ENCODE results near the gene RAC2.
"Not testable (repeated sequence)": the region's sequence is repeated elsewhere in the genome, so short reads cannot be mapped to it uniquely, and the experiment has no call there.

The RAC2 gene

DNA sequence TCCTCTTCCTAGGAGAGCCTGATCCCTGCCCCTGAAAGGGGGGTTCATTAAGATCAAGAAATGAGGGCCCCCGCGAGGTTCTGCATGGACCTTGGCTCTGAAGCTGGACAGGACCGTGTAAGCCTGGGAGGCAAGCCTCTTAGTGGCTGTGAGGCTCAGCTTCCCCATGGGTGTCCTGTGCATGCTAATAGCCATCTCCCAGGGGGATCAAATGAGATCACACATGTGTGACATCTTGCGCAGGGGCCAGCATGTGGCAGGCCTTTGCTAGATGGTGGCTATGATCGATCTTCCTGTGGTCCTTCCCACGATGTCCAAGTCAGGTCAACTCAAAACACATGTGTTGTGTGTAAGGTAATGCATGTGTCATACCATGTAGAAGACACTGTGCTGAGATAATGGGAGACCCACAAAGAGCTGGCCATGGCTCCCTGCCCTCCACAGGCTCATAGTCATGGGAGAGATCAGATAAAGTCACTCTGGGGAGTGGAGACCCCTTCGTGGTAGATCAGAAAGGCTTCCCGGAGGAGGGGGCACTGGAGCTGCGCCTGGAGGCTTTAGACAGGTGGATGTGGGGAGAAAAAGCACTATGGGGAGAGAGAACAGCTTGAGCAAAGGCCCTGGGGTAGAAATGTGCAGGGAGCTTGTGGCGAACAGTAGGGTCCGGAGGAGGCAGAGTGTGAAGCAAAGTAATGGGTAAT, 3.7 kb downstream of the RAC2 start:
- DNase-seq: no peak
- intact Hi-C loops (cut with DNase I): no loop called here

DNA sequence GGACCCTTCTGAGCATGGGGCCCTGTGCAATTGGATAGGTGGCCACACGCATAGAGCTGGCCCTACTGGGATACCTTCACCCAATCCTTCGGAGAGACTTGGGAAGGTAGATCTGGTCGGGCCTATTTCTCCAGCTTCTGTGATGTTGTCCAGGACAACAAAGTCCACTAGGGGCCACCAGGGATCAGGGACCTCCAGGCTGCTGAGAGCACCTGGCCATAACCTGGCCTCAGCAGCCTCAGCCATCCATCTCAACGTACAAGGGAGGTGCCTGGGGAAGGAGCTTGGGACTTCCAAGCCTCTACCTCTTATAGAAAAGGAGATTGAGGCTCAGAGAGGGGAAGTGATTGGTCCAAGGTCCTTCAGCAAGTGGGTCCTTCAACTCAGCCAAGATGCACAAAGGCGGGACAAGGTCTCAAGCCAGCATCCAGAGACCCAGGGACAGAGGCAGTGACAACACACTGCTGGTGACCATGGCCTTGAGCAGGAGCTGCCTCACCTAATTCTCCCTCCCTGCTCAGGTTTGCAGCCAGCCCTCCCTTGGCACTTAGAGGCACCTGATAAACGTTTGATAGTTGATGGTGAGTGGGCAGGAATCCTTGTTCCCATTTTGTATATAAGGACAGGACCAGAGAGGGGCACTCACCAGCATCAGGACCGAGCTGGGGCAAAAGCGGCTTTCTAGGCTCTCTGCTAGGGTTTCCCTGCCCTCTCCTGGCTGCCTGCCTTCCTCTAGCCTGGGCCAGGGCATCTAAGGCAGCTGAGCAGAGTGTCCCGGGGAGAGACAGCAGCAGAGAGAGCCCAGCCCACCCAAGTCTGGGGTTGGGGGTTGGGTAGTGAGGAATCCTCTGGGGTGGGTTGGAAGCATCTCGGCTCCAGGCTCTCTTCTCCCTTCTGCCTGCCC, 4.5 kb downstream of the RAC2 start:
- intact Hi-C loops (cut with DNase I): no loop called here
- DNase-seq: no peak

DNA sequence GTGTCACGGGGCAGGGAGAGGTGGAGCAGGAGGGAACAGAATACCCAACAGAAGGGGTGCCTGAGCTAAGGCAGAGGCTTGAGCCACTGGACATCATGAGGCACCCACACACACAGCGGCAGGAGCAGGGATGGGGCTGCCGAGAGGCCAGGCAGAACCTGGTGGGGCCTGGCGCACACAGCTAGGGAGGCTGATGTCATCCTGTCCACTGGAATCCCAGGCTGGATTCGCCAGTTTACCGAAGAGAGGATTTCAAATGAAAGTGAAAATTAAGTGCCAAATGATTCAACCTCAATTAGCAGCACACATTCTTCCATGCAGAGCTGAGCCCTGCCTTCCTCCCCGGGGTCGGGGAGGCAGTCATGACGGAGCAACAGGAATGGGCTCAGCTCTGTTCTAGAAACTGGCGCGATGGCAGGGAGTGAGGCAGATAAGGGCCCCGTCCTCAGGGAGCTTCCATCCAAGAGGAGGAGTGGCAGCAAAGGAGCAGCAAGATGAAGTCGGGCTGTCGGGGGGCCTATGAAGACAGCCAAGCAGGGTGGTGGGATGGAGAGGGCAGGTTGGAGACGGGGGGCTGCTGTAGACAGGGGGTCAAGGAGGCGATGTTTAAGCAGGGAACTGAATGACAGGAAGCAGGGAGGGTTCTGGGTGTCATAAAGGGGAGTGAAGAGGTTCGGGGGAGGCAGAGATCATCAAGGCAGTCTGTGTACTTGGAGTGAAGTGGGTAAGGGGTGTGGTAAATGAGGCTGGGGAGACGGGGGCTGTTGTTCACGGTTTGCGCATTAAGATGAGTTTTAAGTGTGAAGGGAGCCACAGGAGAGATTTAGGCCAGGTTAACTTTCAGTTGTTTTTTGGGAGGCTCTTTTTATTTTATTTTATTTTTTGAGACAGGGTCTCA, 6.4 kb downstream of the RAC2 start:
- intact Hi-C loops (cut with DNase I): no loop called here
- DNase-seq: no peak

- intact Hi-C loops (cut with DNase I): no loop called here
- no peak for DNase-seq
Measured at GRCh38 chr22:37235897-37236607, 8.0 kb downstream of the RAC2 start.

- DNase-seq: no peak
- intact Hi-C loops (cut with DNase I): no loop called here
Measured at GRCh38 chr22:37234736-37235711, 9.0 kb downstream of the RAC2 start.

DNA sequence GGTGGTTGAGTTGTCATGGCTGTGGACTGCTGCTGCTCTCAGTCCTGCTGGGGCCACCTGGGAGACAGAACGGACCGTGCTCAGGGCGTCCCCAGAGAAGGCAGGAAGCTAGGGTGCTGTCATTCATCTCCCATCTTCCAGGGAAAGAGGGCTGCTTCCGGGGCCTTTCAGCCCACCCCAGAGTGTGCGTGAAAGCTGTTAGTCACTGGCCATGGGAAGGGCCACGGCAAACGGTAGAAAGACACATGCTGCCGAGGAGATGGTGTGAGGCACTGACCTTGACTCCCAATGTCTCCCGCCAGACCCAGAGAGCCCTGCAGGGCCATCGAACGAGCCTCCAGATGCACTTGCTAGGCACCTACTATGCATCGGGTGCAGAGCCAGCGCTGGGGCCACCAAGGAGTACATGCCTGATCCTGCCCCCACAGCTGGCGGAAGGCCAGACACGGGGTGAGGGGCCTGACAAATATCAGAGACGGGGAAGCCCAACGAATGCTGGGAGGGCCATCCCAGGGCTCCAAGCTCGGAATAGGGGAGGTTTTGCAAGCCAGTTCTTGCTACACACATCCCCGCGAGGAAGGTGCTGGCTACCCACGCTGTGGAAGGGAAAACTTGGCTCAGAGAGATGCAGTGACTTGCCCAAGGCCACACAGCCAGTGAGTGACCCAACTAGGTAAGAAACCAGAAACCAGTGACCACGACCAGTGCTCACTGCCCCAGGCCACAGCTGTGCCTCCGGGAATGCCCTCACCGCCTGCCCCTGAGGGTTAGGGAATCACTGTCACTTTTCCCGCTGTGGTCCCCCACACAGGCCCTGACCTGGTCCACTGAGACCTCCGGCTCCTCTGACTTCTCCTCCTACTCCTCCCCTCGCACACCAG, 10.1 kb downstream of the RAC2 start:
- no peak for DNase-seq
- intact Hi-C loops (cut with DNase I): no loop called here

DNA sequence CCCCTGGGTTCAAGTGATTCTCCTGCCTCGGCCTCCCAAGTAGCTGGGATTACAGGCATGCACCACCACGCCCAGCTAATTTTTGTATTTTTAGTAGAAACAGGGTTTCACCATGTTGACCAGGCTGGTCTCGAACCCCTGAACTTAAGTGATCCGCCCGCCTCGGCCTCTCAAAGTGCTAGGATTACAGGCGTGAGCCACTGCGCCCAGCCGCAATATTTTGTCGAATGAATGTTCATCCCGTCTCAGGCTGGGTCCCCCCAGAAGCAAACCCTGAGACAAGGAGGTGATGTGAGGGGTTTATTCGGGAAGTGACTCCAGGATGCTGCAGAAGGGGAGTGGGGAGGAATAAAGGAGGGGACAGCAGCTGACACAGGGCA, 10.7 kb downstream of the RAC2 start:
- DNase-seq; intact Hi-C loops (cut with DNase I): not testable (repeated sequence)

- intact Hi-C loops (cut with DNase I): no loop called here
- no peak for DNase-seq
Measured at GRCh38 chr22:37232140-37232998, 11.7 kb downstream of the RAC2 start.

DNA sequence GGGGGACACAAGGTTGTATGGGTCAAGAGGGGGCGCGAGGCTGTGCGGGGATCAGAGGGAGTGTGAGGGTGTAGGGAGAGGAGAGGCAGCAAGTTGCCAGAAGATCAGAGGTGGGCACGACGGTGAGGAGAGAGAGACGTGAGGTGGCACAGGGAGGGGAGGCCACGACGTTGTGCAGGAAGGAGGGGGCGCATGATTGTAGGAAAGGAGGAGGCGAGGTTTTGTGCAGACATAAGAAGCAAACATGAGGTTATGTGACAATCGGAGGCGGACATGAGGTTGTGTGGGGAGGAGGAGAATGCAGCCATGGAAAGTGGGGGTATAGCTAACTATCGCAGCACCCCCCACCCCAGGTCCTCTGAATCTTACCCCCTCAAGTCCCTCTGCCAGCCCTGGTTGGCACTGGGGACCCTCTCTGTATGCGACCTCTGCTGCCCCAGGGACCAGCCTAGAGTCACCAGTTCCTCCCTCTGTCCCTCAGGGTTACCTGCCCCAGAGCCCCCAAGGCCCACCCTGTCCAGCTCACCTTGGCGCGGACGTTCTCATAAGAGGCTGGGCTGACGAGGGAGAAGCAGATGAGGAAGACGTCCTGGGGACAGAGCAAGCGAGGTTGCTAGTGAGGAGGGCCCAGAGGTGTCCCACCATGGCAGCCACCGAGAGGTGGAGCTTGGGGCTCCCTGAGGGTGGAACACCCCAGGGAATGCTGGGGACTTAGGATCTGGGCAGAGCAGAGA, 12.5 kb downstream of the RAC2 start:
- intact Hi-C loops (cut with DNase I): no loop called here
- DNase-seq: peak in 29 of 42 donors; percentile 18 to 75 (median 42)

DNA sequence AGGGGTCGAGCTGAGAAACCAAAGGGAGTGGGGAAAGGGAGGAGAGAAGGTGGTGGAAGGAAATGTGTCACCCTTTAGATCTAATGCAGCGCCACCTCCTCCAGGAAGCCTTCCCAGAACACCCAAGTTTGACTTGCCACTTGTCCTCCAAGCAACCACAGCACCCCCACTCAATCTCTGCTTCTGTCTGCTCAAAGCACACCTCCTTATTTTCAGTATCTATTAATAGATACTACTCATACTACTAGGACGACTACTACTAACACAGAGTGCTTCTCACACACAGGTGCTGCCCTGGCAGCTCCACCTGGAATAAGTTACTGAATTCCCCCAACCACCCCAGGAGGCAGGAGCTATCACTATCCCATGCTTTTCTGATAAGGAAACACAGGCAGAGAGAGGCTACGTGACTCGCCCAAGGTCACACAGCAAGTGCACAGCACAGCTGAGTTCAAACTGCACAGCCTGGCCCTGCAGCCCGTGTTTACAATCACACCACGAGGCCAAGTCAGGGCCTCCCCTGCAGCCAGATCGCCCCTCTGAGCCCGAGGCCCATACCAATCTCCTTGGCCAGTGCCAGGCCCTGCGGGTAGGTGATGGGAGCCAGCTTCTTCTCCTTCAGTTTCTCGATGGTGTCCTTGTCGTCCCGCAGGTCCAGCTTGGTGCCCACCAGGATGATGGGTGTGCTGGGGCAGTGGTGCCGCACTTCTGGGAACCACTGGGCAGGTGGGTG, 13.2 kb downstream of the RAC2 start:
- DNase-seq: peak in 2 of 42 donors; percentile 18 to 21
- intact Hi-C loops (cut with DNase I): no loop called here

- DNase-seq: peak in 4 of 42 donors; percentile 25 to 47 (median 42)
- intact Hi-C loops (cut with DNase I): no loop called here
Measured at GRCh38 chr22:37229805-37230672, 14.0 kb downstream of the RAC2 start.

DNA sequence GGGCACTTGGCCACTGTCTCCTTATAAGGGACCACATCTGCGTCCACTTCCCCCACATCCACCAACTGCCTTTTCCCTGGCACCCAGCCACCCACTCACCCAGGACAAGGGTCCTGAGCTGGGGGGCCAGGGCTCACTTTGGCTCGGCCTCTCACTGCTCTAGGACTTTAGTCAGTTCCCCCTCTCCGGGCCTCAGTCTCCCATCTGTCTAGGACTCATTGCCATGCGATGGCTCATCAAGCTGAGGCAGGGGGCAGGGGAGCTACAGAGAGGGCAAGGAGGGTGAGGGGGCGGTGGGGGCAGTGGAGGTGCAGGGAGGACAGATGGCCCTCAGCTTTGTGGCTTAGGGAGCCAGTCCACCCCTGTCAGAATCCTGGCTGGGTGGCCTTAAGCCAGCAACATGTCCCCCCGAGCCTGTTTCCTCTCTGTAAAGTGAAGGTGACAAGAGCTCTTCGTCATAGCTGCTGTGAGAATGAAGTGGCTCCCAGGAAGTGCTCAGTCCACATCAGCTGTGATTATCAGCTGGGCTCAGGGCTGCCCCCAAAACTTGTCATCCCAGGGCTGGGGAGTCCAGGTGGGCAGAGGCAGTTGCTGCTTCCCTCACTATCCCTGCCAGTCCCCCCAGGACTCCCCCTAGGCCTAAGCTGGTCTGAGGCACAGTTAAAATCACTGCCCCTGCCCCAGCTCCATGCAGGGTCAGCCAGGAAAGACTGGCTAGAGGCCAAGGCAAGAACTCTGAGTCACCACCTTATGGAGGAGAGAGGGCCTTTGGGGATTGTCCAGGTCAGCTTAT, 14.9 kb downstream of the RAC2 start:
- intact Hi-C loops (cut with DNase I): no loop called here
- no peak for DNase-seq

All from head of caudate nucleus (tissue), 42 donors.